DMS79 (cell line): ENCODE measurements around the gene TTN.

Source experiments
- DNase-seq: peaks from one replicate; lab custom pipeline; 2025; lab: John Stamatoyannopoulos, UW

TTN gene

GRCh38 chr2:178811901-178812300, 4.7 kb upstream of the TTN start:
- no peak for DNase-seq

GRCh38 chr2:178811045-178811444, 3.8 kb upstream of the TTN start:
- no peak for DNase-seq

- DNase-seq, result no peak
Measured at GRCh38 chr2:178810422-178810821, 3.2 kb upstream of the TTN start.

GRCh38 chr2:178806543-178806942, 680 bp downstream of the TTN start:
- no peak for DNase-seq

GRCh38 chr2:178805457-178805856, 1.8 kb downstream of the TTN start:
- no peak for DNase-seq

GRCh38 chr2:178804791-178805190, 2.4 kb downstream of the TTN start:
- no peak for DNase-seq

GRCh38 chr2:178800510-178800909, 6.7 kb downstream of the TTN start:
- no peak for DNase-seq

- DNase-seq, result no peak
Measured at GRCh38 chr2:178799305-178799704, 7.9 kb downstream of the TTN start.

GRCh38 chr2:178796079-178796677, 11.0 kb downstream of the TTN start:
- no peak for DNase-seq

GRCh38 chr2:178787934-178788333, 19.3 kb downstream of the TTN start:
- no peak for DNase-seq

- no peak for DNase-seq
Measured at GRCh38 chr2:178787155-178787554, 20.1 kb downstream of the TTN start.

- no peak for DNase-seq
Measured at GRCh38 chr2:178783889-178784288, 23.3 kb downstream of the TTN start.

- no peak for DNase-seq
Measured at GRCh38 chr2:178782236-178782635, 25.0 kb downstream of the TTN start.

- no peak for DNase-seq
Measured at GRCh38 chr2:178777577-178777976, 29.6 kb downstream of the TTN start.

- DNase-seq, result no peak
Measured at GRCh38 chr2:178776751-178777150, 30.5 kb downstream of the TTN start.

- DNase-seq, result no peak
Measured at GRCh38 chr2:178775975-178776374, 31.2 kb downstream of the TTN start.

- no peak for DNase-seq
Measured at GRCh38 chr2:178770518-178770917, 36.7 kb downstream of the TTN start.

GRCh38 chr2:178767094-178768060, 39.8 kb downstream of the TTN start:
- DNase-seq, result no peak

- DNase-seq, result no peak
Measured at GRCh38 chr2:178764097-178764496, 43.1 kb downstream of the TTN start.

GRCh38 chr2:178761759-178762371, 45.4 kb downstream of the TTN start:
- peak; percentile 27 for DNase-seq

- DNase-seq, result no peak
Measured at GRCh38 chr2:178756843-178757242, 50.4 kb downstream of the TTN start.

GRCh38 chr2:178756343-178756742, 50.9 kb downstream of the TTN start:
- no peak for DNase-seq

- no peak for DNase-seq
Measured at GRCh38 chr2:178747767-178748166, 59.5 kb downstream of the TTN start.
